HG02885 (cell line): ENCODE data around the gene ANKRD11.

Experiments used
- ATAC-seq: cut with Tn5 transposase; IDR thresholded peaks from one replicate; pipeline ENCODE4 v1.9.1; 2021; ENCODE audit warnings: mild to moderate bottlenecking; ENCODE audit not compliant: unreplicated experiment, poor library complexity

Gene ANKRD11

DNA sequence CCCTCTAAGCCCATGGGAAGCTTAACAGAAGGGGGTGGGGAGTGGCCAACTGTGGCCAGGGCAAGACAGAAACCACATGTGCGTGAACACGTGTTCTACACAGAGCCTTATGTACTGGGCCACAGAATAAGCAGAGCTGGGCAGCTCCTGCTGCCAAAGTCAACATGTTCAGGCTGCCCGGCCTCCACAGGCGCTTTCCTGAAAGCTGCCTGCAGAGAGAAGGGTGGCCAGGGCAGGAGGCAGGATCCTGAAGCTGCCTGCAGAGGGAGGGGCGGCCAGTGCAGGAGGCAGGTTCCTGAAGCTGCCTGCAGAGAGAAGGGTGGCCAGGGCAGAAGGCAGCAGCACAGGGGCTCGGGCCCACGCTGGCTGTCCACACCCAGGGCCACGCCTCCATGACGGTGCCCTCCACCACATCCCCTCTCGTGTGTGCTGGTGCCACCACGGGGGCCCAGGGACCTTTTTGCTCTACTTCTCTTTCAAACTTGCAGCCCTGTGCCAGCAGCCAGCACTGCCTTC is 79.5 kb downstream of the ANKRD11 start:
- ATAC-seq, result no peak

GRCh38 chr16:89410322-89410721 is 80.0 kb downstream of the ANKRD11 start:
- no peak for ATAC-seq

DNA sequence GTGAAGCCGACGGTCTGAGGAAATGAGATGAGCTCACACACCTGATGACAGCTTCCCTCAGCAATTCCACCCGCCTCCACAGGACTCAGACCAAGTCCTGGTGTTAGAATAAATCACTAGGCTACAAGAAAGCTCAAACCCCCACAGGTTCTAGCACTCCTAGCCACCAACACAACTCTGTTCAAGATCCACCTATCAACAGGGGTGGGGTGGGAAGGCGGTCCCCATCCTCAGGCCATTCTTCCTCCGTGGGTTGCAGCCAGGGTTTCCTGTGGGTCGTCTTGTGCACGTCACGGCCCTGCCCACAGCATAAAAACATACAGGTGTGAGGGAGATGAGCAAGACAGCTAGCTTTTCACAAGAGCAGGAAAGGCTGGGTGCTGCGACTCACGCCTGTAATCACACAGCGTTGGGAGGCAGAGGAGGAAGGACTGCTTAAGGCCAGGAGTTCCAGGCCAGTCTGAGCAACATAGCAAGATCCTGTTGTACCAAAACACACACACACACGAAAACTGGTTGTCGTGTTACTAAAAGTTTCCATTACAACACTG is 81.1 kb downstream of the ANKRD11 start:
- ATAC-seq, result no peak

DNA sequence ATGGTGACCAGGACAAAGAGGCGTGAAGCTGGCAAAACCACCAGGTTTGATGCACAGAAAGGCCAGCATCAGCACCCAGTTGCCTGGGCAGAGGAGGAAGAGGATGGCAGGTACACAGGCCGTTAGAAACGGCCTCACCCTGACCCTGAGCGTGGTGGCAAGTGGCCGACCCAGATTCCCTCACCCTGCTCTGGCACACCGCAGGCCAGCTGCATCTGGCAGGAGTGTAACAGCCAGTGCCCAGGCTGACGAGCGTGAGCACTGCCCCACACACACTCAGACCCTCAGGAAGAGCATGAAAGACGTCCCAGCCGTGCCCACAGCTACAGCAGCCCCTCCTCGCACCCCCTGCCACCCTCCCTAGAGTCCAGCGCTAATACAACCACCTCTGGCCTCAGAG is 82.0 kb downstream of the ANKRD11 start:
- ATAC-seq, result no peak

GRCh38 chr16:89407925-89408300 is 82.4 kb downstream of the ANKRD11 start:
- no peak for ATAC-seq

GRCh38 chr16:89407282-89407924 is 83.0 kb downstream of the ANKRD11 start:
- no peak for ATAC-seq

DNA sequence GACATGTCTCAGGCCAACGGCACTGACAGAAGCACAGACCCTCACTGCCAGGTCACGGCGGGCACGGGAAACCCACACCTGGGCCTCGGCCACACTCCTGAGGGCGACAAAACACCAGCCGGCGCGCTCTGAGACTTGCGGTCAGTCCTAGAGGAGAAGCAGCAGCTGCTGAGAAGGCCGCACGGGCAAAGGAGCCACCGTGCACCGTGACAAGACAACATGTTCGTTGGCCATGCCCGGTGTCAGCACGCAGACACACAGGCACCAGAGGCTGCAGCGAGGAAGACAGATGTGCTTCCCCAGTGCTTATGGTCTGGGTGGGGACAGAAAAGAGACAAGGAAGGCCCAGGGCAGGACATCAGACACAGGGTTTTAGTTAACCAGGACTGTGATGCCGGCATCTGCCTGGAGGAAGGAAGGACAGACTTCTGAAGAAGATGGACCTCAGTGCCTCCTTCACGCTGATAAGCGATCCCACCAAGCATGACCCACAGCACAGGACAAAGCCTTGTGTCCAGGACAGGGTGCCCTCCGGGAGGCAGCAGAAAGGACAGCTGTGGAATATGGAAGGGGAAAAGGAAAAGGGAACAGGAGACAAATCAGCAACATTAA is 84.0 kb downstream of the ANKRD11 start:
- no peak for ATAC-seq

- no peak for ATAC-seq
These were observed 85.8 kb downstream of the ANKRD11 start for GRCh38 chr16:89404561-89404960.

DNA sequence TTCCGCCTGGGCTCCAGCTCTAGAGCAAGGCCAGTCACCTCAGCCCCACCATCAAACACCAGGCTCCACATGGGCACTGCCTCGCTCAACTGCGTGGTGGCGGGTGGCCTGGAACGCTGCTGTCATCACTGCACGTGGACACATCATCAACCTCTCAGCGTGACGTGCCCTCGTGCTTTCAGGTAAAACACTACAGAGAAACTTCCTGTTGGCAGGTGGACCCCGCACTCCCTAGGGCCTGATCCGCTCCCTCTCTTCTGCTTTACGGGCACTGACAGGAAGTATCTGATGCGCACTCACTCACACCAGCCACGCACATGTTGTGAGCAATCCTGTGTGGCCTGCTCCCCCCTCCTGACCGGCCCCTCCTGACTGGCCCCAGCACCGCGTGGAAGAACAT is 87.4 kb downstream of the ANKRD11 start:
- no peak for ATAC-seq

DNA sequence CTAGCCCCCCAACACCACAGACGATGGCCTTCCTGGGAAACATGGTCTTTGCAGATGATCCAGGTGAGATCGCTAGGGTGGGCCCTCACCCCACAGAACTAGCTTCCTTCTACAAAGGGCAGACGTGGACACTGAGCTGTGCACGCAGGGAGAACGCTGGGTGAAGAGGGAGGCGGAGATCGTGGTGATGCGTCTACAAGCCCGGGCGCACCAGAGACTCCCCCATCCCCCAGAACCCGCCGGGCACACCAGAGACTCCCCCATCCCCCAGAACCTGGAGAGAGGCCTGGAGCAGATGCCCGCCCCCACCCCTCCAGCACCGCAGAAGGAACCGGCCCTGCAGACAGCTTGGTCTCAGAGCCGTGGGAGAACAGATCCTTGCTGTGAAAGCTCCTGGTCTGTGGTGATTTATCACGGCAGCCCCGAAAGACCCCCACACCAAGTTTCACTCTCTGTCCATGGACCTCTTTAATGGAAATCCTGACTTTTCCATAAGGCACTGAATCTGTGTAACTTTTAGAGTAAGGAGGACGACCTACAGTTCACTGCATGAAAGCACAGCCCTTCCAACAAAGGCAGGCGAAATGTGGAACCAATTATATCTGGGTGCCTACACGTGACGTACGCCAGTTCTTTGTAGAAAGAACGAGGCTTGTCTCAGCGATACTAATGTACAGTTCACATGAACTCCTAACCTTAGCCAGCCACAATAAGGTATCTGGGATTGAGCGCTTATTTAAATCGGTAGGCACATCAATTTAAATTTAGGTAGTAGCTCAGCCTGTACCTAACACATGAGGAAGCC is 88.5 kb downstream of the ANKRD11 start:
- no peak for ATAC-seq

GRCh38 chr16:89401205-89401604 is 89.2 kb downstream of the ANKRD11 start:
- no peak for ATAC-seq

DNA sequence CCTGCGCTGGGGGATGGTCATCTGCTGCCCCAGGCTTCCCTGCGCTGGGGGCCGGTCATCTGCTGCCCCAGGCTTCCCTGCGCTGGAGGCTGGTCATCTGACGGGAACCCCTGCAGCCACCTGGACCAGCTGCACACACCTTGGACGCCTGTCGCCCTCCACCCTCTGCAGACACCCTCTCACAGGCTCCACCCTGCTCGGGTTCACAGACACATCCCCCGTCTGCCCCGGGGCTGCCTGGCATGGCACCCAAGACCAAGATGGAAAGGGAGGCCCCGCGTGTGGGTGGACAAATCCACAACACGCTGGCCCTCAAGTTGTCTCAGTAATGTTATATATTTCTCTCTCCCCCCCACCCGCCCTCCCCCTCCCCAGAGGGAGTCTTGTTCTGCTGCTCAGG is 89.6 kb downstream of the ANKRD11 start:
- no peak for ATAC-seq

- no peak for ATAC-seq
These were observed 91.4 kb downstream of the ANKRD11 start for GRCh38 chr16:89398924-89399323.

DNA sequence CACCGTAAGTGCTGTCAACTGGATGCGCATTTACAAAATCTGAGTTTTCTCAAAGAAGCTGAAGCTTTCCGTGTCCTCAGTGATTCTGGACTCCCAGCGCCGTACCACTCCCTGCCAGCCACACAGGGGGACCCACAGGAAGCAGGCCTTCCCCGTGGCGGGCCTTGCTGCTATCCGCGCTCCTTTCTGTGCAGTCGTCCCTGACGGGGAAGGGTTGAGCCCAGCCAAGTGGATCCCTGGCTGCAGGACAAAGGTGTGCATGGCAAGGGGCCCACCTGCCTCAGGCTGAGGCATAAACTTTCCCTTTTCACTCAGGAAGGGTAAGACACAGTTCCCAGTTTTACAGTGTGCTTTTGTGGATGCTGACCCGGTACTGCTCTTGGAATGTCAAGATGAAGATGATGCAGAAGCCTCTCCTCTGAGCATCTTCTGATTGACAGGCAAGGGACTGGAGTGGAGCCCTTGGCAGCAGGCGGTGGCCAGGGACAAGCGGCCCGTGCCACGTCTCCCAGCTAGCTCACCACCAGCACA is 93.0 kb downstream of the ANKRD11 start:
- ATAC-seq, result no peak

- ATAC-seq, result no peak
These were observed 94.2 kb downstream of the ANKRD11 start for GRCh38 chr16:89396156-89396555.

DNA sequence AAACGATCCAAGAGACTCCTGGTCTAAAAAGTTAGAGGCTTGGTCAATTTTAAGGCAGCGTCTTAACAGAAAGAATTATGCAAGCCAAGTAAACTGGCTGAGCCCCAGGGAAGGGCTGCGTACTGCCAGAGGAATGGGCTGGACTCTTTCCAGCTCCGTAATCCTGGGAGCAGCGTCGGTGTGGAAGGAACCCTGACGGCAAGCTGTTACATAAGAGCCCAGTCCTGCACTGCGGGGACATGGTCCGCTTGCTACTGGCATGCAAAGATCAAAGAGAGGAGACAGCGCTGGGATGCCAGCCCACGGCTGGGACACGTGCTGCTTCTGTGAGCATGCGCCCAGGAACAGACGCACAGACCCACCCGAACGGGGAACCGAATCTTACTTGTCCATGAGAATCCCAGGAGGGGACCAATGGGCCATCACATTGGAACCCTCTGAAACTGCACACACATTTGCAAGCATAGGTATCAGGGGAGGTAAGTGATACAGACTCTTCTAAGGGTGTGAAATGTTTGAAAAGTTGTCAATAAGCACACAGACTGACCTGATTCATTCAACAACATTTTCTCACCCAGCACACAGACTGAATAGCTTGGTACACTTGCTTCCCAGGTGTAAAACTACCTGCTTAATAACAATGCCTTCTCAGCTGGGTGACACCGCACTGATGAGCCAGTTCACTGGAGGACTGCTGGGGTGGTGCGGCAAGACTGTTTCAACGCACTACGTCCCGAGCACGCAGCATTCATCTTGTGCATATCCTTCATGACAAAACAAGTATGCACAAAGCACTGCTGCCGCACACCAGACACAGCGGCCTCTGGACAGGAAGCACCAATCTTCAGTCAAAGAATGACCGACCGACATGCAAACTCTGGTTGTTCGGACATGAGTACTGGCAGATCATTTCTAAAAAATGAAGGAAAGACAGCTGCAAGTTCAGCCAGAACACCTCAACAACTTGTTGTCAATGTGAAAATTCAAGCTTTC is 94.9 kb downstream of the ANKRD11 start:
- ATAC-seq, result no peak

DNA sequence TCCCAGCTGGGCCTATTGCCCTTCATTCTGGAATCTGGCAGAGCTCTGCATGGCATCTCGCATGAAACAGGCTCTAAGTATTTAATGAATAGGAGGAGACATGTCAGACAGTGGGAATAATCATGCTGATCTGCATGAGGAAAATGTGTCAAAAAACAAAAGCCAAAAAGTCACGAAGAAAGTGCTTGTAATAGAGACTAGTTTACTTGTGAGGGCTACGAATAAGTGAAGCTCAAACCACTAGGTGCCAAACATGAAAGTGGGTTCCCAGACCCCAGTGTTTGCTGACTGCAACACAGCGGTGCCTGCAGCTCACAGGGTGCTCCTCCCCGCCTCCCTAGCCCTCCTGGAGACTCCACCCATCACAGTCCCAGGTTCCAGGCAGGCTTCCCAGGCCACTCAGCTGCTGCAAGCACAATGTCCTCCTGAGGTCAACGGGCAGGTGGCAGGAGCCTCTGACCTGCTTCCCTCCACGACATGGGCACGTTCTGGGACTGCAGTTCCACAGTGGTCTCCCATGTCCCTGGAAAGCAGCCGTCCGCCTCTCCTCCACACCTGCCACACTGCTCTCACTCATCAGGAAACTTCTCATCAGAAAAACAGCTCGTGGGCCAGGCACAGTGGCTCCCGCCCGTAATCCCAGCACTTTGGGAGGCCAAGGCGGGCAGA is 96.5 kb downstream of the ANKRD11 start:
- no peak for ATAC-seq

DNA sequence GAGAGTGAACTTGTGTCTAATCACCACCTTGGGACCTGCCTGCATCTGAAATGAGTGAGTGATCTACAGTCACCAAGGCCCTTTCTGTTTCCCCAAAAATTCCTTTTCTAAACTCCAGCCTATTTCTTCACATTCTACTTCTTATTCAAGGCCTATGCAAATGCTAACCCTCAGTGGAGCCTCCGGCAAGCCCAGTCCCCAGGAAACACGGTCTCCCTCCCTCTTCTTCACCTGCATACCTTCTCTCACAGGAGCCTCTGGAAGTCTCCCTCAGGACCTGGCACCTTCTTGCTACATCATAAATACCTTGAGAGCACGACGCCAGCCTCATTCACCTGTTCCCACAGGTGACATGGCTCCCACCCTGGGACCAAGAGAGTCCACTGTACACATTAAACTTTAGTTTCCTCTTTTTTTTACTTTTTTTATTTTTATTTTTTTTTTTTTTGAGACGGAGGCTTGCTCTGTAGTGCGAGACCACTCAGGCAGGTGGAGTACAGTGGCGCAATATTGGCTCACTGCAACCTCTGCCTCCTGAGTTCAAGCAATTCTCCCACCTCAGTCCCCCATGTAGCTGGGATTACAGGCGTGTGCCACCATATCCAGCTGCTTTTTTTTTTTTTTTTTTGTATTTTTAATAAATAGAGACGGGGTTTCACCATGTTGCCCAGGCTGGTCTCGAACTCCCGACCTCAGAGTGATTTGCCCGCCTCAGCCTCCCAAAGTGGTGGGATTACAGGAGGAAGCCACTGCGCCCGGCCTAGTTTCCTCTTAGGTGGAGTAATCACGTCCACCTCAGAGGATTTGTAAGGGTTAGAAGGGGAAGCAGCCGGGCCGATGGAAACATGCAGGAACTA is 97.3 kb downstream of the ANKRD11 start:
- ATAC-seq, result no peak
